ENCODE results near the gene PHKG2. TPM values are rescaled to one million over a fixed set of nuclear protein-coding genes. Genes with fewer than 3 reads are reported as not detected.

Gene PHKG2
- total and polyA plus RNA-seq, 3 donors from 2014 or later: 78.4 to 312 (median 129) TPM

GRCh38 chr16:30780549-30780948, 32.3 kb downstream of the PHKG2 start:
- H3K27me3 ChIP-seq: no peaks in the 10 kb centered on the region
- H3K4me3 ChIP-seq: no peak overlapping the region
- 72 to 74% methylated on average over 4 of the region's 4 CpGs for WGBS, 2 donors
- H3K9me3 ChIP-seq: no peaks in the 10 kb centered on the region
- TF ChIP-seq POLR2A (IDR thresholded peaks at IDR 0.05) (no peak), CTCF (IDR thresholded peaks at IDR 0.05) (no peak)
- H3K36me3 ChIP-seq (ENCODE audit: low read depth, missing control alignments): no peaks in the 10 kb centered on the region
- H3K27ac ChIP-seq: no peak overlapping the region
- peaks cover 13% of the 10 kb centered on the region for H3K4me1 ChIP-seq
- intact Hi-C loops (cut with DNase I; ENCODE audit: low total_unique reads): no loop called here
- no peak for DNase-seq

GRCh38 chr16:30782486-30783279, 34.5 kb downstream of the PHKG2 start:
- Histone ChIP-seq H3K27ac (no peak overlapping the region), H3K36me3 (ENCODE audit: low read depth, missing control alignments) (no peaks in the 10 kb centered on the region), H3K4me1 (peaks cover 17% of the 10 kb centered on the region), H3K9me3 (no peaks in the 10 kb centered on the region), H3K4me3 (peak overlapping the region in 1 of 2 donors; percentile 5), H3K27me3 (no peaks in the 10 kb centered on the region)
- DNase-seq: no peak
- 53 to 81% methylated on average over 19 to 63 of the region's 63 CpGs for WGBS, 2 donors
- TF ChIP-seq POLR2A (IDR thresholded peaks at IDR 0.05): no peak
- TF ChIP-seq CTCF (IDR thresholded peaks at IDR 0.05): no peak
- intact Hi-C loops (cut with DNase I; ENCODE audit: low total_unique reads): no loop called here

- DNase-seq: no peak
- no peaks in the 10 kb centered on the region for H3K9me3 ChIP-seq
- peak overlapping the region in 1 of 2 donors; percentile 5 for H3K4me3 ChIP-seq
- peaks cover 17% of the 10 kb centered on the region for H3K4me1 ChIP-seq
- H3K36me3 ChIP-seq (ENCODE audit: low read depth, missing control alignments): no peaks in the 10 kb centered on the region
- 72 to 79% methylated on average over 9 to 54 of the region's 57 CpGs for WGBS, 2 donors
- H3K27me3 ChIP-seq: no peaks in the 10 kb centered on the region
- H3K27ac ChIP-seq: no peak overlapping the region
- TF ChIP-seq CTCF (IDR thresholded peaks at IDR 0.05) (no peak), POLR2A (IDR thresholded peaks at IDR 0.05) (no peak)
- intact Hi-C loops (cut with DNase I; ENCODE audit: low total_unique reads): no loop called here
Observed at GRCh38 chr16:30783280-30784109, 35.3 kb downstream of the PHKG2 start.

GRCh38 chr16:30784215-30784614, 36.0 kb downstream of the PHKG2 start:
- H3K27me3 ChIP-seq: no peaks in the 10 kb centered on the region
- H3K9me3 ChIP-seq: no peaks in the 10 kb centered on the region
- DNase-seq: no peak
- no peaks in the 10 kb centered on the region for H3K36me3 ChIP-seq (ENCODE audit: low read depth, missing control alignments)
- no peak overlapping the region for H3K4me3 ChIP-seq
- TF ChIP-seq POLR2A (IDR thresholded peaks at IDR 0.05): no peak
- no peak for TF ChIP-seq CTCF (IDR thresholded peaks at IDR 0.05)
- H3K27ac ChIP-seq: no peak overlapping the region
- WGBS, 2 donors: 46 to 50% methylated on average over 18 of the region's 18 CpGs
- intact Hi-C loops (cut with DNase I; ENCODE audit: low total_unique reads): no loop called here
- H3K4me1 ChIP-seq: peaks cover 17% of the 10 kb centered on the region
